Hepatocyte (in vitro differentiated cells): ENCODE data around the gene CHST1. TPM values are rescaled to one million over a fixed set of nuclear protein-coding genes. Genes with fewer than 3 reads are reported as not detected.

Experiments
- DNase-seq: peaks from one replicate; pipeline ENCODE4 v3.0.0-alpha.2; 2016; ENCODE audit warnings: low spot score
- H2AFZ ChIP-seq: fragments of 200-600 bp; sonication (generic); 2 replicates; pipeline ENCODE4 v1.6.0; 2016; ENCODE audit warnings: antibody characterized with exemption, mild to moderate bottlenecking
- H3K27ac ChIP-seq: fragments of 200-600 bp; sonication (generic); 2 replicates; pipeline ENCODE4 v1.5.1; 2016; ENCODE audit warnings: mild to moderate bottlenecking
- H3K27me3 ChIP-seq: fragments of 200-600 bp; sonication (generic); 2 replicates; pipeline ENCODE4 v1.6.1; 2016
- H3K36me3 ChIP-seq: fragments of 200-600 bp; sonication (generic); replicated peaks from 2 replicates; pipeline ENCODE4 v1.5.1; 2016; ENCODE audit warnings: low read depth; ENCODE audit not compliant: insufficient read depth
- H3K4me1 ChIP-seq: fragments of 200-600 bp; sonication (generic); 2 replicates; pipeline ENCODE4 v1.5.1; 2016; ENCODE audit warnings: mild to moderate bottlenecking, moderate library complexity; ENCODE audit not compliant: insufficient read depth
- H3K4me2 ChIP-seq: fragments of 200-600 bp; sonication (generic); 2 replicates; pipeline ENCODE4 v1.6.0; 2016
- H3K4me3 ChIP-seq: fragments of 200-600 bp; sonication (generic); 2 replicates; pipeline ENCODE4 v1.5.1; 2016; ENCODE audit warnings: mild to moderate bottlenecking
- H3K79me2 ChIP-seq: fragments of 200-600 bp; sonication (generic); 2 replicates; pipeline ENCODE4 v1.6.0; 2017; ENCODE audit warnings: mild to moderate bottlenecking
- H3K9me2 ChIP-seq: fragments of 200-600 bp; sonication (generic); replicated peaks from 2 replicates; pipeline ENCODE4 v1.6.0; 2017; ENCODE audit warnings: mild to moderate bottlenecking; ENCODE audit not compliant: insufficient read depth
- H3K9me3 ChIP-seq: fragments of 200-600 bp; sonication (generic); 2 replicates; pipeline ENCODE4 v1.5.1; 2016; ENCODE audit warnings: low read depth, mild to moderate bottlenecking
- H4K20me1 ChIP-seq: fragments of 200-600 bp; sonication (generic); 2 replicates; pipeline ENCODE4 v1.6.0; 2016; ENCODE audit warnings: mild to moderate bottlenecking; ENCODE audit not compliant: insufficient read depth, poor library complexity, severe bottlenecking
- CTCF ChIP-seq: fragments of 200-600 bp; sonication (generic); IDR thresholded peaks from 2 replicates; pipeline ENCODE4 v1.5.1; 2016; ENCODE audit warnings: antibody characterized with exemption, mild to moderate bottlenecking; ENCODE audit not compliant: poor library complexity
- EZH2 ChIP-seq: fragments of 200-600 bp; sonication (generic); IDR thresholded peaks from 2 replicates; pipeline ENCODE4 v1.6.1; 2016; ENCODE audit warnings: antibody characterized with exemption, mild to moderate bottlenecking, borderline replicate concordance
- EZH2phosphoT487 ChIP-seq: fragments of 200-600 bp; sonication (generic); IDR thresholded peaks from one replicate; pipeline ENCODE4 v1.6.1; 2018; ENCODE audit warnings: antibody characterized with exemption, mild to moderate bottlenecking, low read depth, moderate library complexity; ENCODE audit not compliant: unreplicated experiment, severe bottlenecking
- WGBS: methylation state at CpG from one replicate; pipeline ENCODE4 v1.1.6; 2016; ENCODE audit warnings: low lambda C conversion rate; ENCODE audit errors: missing lambda C conversion rate; 5-methylcytosine and 5-hydroxymethylcytosine counted together
- polyA plus RNA-seq: library from polyadenylated mRNA; unstranded; fragments of >200 nt; fragmentation: Nextera tagmentation; extraction: Ambion mirVana; gene quantifications from 2 replicates; pipeline ENCODE4 v1.2.1, GENCODE V29; 2016
- total RNA-seq: library from RNA; depleted of rRNA; stranded (reverse); fragments of >200 nt; gene quantifications from 2 replicates; pipeline ENCODE4 v1.2.3, GENCODE V29; 2014

The CHST1 gene
- total and polyA plus RNA-seq, 2 experiments from 2014 or later: 1.3 to 1.9 TPM

GRCh38 chr11:45688472-45689033 is 23.1 kb upstream of the CHST1 start:
- Histone ChIP-seq H3K27me3 (peaks cover 3% of the 10 kb centered on the region), H3K4me2 (no peak overlapping the region), H3K9me2 (no peaks in the 10 kb centered on the region), H3K79me2 (no peaks in the 10 kb centered on the region), H3K9me3 (no peaks in the 10 kb centered on the region), H3K4me3 (no peak overlapping the region), H4K20me1 (no peaks in the 10 kb centered on the region), H3K4me1 (no peaks in the 10 kb centered on the region), H3K36me3 (no peaks in the 10 kb centered on the region), H3K27ac (no peak overlapping the region), H2AFZ (no peak overlapping the region)
- WGBS: 51% methylated on average over 7 of the region's 7 CpGs
- TF ChIP-seq EZH2phosphoT487: no peak
- no peak for TF ChIP-seq EZH2
- TF ChIP-seq CTCF: no peak
- DNase-seq: no peak

GRCh38 chr11:45687836-45688235 is 22.4 kb upstream of the CHST1 start:
- H3K27me3 ChIP-seq: peaks cover 3% of the 10 kb centered on the region
- no peak for DNase-seq
- no peaks in the 10 kb centered on the region for H3K9me3 ChIP-seq
- no peaks in the 10 kb centered on the region for H3K4me1 ChIP-seq
- no peak overlapping the region for H3K27ac ChIP-seq
- H2AFZ ChIP-seq: no peak overlapping the region
- no peak overlapping the region for H3K4me2 ChIP-seq
- H3K4me3 ChIP-seq: no peak overlapping the region
- no peaks in the 10 kb centered on the region for H3K36me3 ChIP-seq
- TF ChIP-seq EZH2: no peak
- TF ChIP-seq EZH2phosphoT487: no peak
- no peak for TF ChIP-seq CTCF
- no peaks in the 10 kb centered on the region for H3K79me2 ChIP-seq
- H4K20me1 ChIP-seq: no peaks in the 10 kb centered on the region
- WGBS: 87% methylated on average over 6 of the region's 6 CpGs
- H3K9me2 ChIP-seq: no peaks in the 10 kb centered on the region

GRCh38 chr11:45685964-45686537 is 20.6 kb upstream of the CHST1 start:
- Histone ChIP-seq H3K79me2 (no peaks in the 10 kb centered on the region), H3K9me2 (no peaks in the 10 kb centered on the region), H2AFZ (no peak overlapping the region), H3K36me3 (no peaks in the 10 kb centered on the region), H4K20me1 (no peaks in the 10 kb centered on the region), H3K4me2 (no peak overlapping the region), H3K9me3 (no peaks in the 10 kb centered on the region), H3K27me3 (peaks cover 3% of the 10 kb centered on the region), H3K27ac (no peak overlapping the region), H3K4me3 (no peak overlapping the region), H3K4me1 (no peaks in the 10 kb centered on the region)
- TF ChIP-seq EZH2phosphoT487: no peak
- no peak for TF ChIP-seq EZH2
- no peak for TF ChIP-seq CTCF
- 71% methylated on average over 7 of the region's 7 CpGs for WGBS
- no peak for DNase-seq
